Neural progenitor cell (in vitro differentiated cells): ENCODE data around the gene CMTM8.

Experiments used
- CTCF ChIP-seq: fragments of 200-600 bp; sonication (generic); IDR thresholded peaks from 2 replicates; pipeline ENCODE4 v1.5.1; 2017; ENCODE audit warnings: antibody characterized with exemption, mild to moderate bottlenecking
- EZH2 ChIP-seq: fragments of 200-600 bp; sonication (generic); IDR thresholded peaks from 2 replicates; pipeline ENCODE4 v1.6.1; 2017; ENCODE audit warnings: antibody characterized with exemption, mild to moderate bottlenecking, moderate library complexity
- EZH2phosphoT487 ChIP-seq: fragments of 200-600 bp; sonication (generic); IDR thresholded peaks from 2 replicates; pipeline ENCODE4 v1.6.1; 2017; ENCODE audit warnings: antibody characterized with exemption

GRCh38 chr3:32216172-32216783 lies 22.2 kb upstream of the CMTM8 start:
- no peak for TF ChIP-seq EZH2
- no peak for TF ChIP-seq CTCF
- TF ChIP-seq EZH2phosphoT487, result no peak
